GM12875 (cell line): ENCODE results near the gene FSTL4.
A peak's percentile ranks its signal among the peaks of the same experiment; 100 is the strongest.

Source experiments
- H3K4me3 ChIP-seq: one replicate; pipeline ENCODE4 v1.5.1; 2011; ENCODE audit warnings: low read depth, low read length, control low read depth
- TF ChIP-seq, protein P1 (sequence below): IDR thresholded peaks from 2 replicates; pipeline ENCODE4 v1.5.1; 2011; ENCODE audit warnings: low read depth, mild to moderate bottlenecking, control low read depth, inconsistent platforms, low read length, moderate library complexity, borderline replicate concordance; ENCODE audit not compliant: insufficient read depth

The FSTL4 gene

DNA sequence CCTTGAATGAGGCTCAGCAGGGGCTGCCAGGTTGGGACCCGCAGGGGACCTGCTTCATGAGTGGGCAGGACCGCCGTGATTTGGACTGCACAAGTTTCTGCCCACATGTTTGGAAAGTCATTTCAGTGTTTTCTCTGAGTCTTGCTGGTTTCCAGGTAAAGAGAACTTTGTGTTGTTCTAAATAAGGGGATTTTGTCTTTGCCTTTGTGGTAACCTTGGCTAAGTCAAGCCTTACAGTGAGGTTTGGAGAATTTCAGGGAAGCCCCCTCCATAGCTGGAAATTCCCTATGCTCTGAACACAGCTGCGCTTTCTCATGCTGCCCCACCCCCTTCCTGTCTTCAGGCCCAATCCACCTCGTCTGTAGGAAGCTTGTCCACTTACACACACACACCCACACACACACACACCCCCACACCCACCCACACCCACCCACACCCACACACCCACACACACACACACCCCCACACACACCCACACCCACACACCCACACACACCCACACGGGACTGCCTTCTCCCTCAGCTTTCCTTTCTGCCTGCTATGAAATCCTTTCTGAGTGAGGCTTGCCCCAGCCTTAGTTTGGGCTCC lies 290.4 kb downstream of the FSTL4 start:
- TF ChIP-seq, protein P1, sequence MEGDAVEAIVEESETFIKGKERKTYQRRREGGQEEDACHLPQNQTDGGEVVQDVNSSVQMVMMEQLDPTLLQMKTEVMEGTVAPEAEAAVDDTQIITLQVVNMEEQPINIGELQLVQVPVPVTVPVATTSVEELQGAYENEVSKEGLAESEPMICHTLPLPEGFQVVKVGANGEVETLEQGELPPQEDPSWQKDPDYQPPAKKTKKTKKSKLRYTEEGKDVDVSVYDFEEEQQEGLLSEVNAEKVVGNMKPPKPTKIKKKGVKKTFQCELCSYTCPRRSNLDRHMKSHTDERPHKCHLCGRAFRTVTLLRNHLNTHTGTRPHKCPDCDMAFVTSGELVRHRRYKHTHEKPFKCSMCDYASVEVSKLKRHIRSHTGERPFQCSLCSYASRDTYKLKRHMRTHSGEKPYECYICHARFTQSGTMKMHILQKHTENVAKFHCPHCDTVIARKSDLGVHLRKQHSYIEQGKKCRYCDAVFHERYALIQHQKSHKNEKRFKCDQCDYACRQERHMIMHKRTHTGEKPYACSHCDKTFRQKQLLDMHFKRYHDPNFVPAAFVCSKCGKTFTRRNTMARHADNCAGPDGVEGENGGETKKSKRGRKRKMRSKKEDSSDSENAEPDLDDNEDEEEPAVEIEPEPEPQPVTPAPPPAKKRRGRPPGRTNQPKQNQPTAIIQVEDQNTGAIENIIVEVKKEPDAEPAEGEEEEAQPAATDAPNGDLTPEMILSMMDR, result no peak

DNA sequence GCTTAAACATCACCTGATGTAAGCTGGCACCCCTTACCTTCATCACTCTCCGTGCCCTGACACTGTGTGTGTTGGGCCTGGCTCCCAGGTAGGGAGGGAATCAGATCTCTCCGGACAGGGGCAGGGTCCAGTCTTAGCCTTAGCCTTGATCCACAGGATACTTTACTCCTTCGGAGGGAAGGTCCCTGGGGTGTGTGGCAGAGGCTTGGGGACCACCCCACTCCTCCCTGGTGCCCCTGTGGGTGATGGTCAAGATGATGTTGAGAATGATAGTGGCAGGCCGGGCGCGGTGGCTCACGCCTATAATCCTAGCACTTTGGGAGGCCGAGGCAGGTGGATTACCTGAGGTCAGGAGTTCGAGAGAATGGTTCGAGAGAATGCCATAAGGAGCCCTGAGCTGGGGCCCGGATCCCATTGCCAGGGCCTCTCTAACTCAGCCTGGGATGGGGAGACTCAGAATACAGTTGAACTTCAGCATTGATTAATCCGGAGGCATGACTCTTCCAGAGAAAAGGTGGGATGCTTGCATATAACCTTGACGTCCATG lies 291.0 kb downstream of the FSTL4 start:
- TF ChIP-seq, protein P1, result no peak
- H3K4me3 ChIP-seq, result no peak overlapping the region

More for the DNA sequence above, 290.4 kb downstream of the FSTL4 start:
- H3K4me3 ChIP-seq, result no peak overlapping the region

GRCh38 chr5:133319905-133320520 lies 292.3 kb downstream of the FSTL4 start:
- TF ChIP-seq, protein P1, result no peak
- H3K4me3 ChIP-seq, result no peak overlapping the region

DNA sequence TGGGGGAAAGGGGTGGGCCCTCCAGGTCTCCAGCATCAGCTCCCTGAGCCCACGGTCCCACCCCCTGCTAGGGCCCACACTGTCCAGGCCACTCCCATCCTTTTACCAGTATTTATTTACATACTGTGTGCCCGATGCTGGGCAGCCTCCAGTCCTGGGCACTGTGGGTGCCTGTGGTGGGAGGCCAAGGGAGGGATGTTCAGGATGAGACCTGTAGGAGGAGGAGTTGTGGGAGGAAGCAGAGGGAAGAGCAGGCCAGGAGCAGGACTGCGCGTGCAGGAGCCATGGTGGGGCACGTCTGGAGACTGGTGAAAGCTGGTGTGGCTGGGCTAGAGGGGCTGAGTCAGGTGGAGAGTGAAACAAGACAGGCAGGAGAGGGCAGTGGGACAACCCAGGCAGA lies 293.1 kb downstream of the FSTL4 start:
- no peak overlapping the region for H3K4me3 ChIP-seq
- TF ChIP-seq, protein P1, result no peak

- no peak overlapping the region for H3K4me3 ChIP-seq
- TF ChIP-seq, protein P1, result no peak
Observed at GRCh38 chr5:133317558-133317957, 294.8 kb downstream of the FSTL4 start.

DNA sequence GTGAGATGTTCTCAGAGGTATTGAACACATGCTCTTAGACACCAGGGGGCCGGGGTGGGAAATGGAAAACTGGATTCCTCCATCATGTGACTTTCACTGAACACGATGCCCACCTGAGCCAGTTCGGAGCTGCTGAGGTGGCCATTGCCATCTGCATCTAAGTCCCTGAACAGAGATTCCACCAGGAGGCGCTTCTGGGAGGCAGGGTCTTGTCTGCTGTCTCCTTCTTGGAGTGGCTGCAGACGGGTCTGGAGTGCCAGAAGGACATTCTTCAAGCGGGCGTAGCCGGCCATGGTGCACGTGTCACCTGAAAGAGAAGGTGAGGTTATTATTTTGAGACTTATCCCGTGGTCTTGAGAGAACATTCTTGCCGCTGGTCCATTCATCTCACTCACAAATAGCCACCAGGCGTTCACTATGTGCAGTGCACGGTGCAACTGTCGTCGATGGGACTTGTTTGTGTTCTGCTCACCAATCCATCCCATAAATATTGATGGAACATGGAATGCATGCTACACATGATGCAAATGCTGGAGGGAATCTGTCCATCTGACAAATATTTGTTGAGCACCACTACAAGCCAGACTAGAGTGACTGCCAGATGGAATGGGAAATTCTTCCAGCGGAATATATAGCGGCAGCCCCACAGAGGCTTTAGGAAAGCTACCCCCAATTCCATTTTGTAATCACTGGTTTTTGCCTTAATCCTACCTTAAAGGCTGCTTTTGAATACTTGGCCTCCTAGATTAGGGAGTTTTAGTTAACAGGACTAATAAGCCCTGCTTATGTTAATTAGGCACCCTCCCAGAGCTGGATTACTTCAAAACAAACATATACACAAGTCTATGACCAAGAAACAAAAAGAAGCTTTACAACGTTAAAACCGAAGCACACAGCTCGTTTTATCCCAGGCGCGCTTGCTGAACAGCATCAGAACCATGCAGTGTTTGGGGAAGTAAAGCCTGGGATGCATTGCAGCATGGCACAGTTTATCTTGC lies 295.7 kb downstream of the FSTL4 start:
- TF ChIP-seq, protein P1, result peak; percentile 34; the same call in 1 of the 2 replicates
- no peak overlapping the region for H3K4me3 ChIP-seq
